ENCODE results near the gene PEX5.

Gene PEX5

GRCh38 chr12:7207866-7208625, 18.6 kb downstream of the PEX5 start:
- ChIA-PET POLR2A (no interaction called here), CTCF (no interaction called here)
- TF ChIP-seq ZNF292 (tag by site-specific recombination; IDR thresholded peaks at IDR 0.05; ENCODE audit: borderline replicate concordance, low read depth), result no peak
- TF ChIP-seq PRDM10 (tag by site-specific recombination; IDR thresholded peaks at IDR 0.05), result no peak
- no peak for TF ChIP-seq ZNF473 (tag by site-specific recombination; IDR thresholded peaks at IDR 0.05)
- TF ChIP-seq ZNF302 (tag by site-specific recombination; IDR thresholded peaks at IDR 0.05; ENCODE audit: low read depth), result no peak
- no peak for TF ChIP-seq ZBTB20 (tag by site-specific recombination; IDR thresholded peaks at IDR 0.05)
- TF ChIP-seq ZNF391 (tag by site-specific recombination; IDR thresholded peaks at IDR 0.05; ENCODE audit: borderline replicate concordance, low read depth), result no peak
- no peak for TF ChIP-seq INSM2 (tag by site-specific recombination; IDR thresholded peaks at IDR 0.05)
- no peak for TF ChIP-seq ZNF623 (tag by site-specific recombination; IDR thresholded peaks at IDR 0.05)
- no peak for TF ChIP-seq ZNF585B (tag by site-specific recombination; IDR thresholded peaks at IDR 0.05)
- TF ChIP-seq ZBTB8A (tag by site-specific recombination; IDR thresholded peaks at IDR 0.05), result no peak
- TF ChIP-seq GLIS1 (tag by site-specific recombination; IDR thresholded peaks at IDR 0.05), result no peak
- TF ChIP-seq KLF17 (tag by site-specific recombination; IDR thresholded peaks at IDR 0.05), result no peak
- TF ChIP-seq ZNF121 (tag by site-specific recombination; IDR thresholded peaks at IDR 0.05), result no peak
- TF ChIP-seq ZNF174 (tag by site-specific recombination; IDR thresholded peaks at IDR 0.05), result no peak
- no peak for TF ChIP-seq SETDB1 (IDR thresholded peaks at IDR 0.05; ENCODE audit: insufficient read length, low read length)
- no peak for TF ChIP-seq ZNF513 (tag by site-specific recombination; IDR thresholded peaks at IDR 0.05)
- TF ChIP-seq SP2 (tag by site-specific recombination; IDR thresholded peaks at IDR 0.05), result no peak
- TF ChIP-seq ZNF280D (tag by site-specific recombination; IDR thresholded peaks at IDR 0.05), result no peak
- H3K4me3 ChIP-seq (ENCODE audit: low read depth, low read length), result no peak overlapping the region
- H3K36me3 ChIP-seq (ENCODE audit: control insufficient read depth in 2 of 2, insufficient read depth in 1 of 2, low read length in 2 of 2), result peaks cover 82 to 86% of the 10 kb centered on the region in 2 experiments
- H3K27ac ChIP-seq (ENCODE audit: extremely low read depth, low read depth, low read length), result no peak overlapping the region
- no peaks in the 10 kb centered on the region for H3K4me1 ChIP-seq (ENCODE audit: control insufficient read depth, insufficient read depth, low read length)
- no peaks in the 10 kb centered on the region for H3K9me3 ChIP-seq (ENCODE audit: control insufficient read depth, insufficient read depth, low read depth, low read length)

Measured in HEK293 (cell line).